ENCODE data around the gene OFD1. TPM values are rescaled to one million over a fixed set of nuclear protein-coding genes. Genes with fewer than 3 reads are reported as not detected.

Gene OFD1
- total RNA-seq, 1 donor from 2014 or later, result 49.1 TPM

- Histone ChIP-seq H3K27me3 (no peaks in the 10 kb centered on the region), H3K27ac (no peak overlapping the region), H3K4me3 (no peak overlapping the region), H3K4me1 (no peaks in the 10 kb centered on the region), H3K36me3 (no peaks in the 10 kb centered on the region), H3K9me3 (no peaks in the 10 kb centered on the region)
- no peak for TF ChIP-seq POLR2A (IDR thresholded peaks at IDR 0.05)
- TF ChIP-seq POLR2AphosphoS5 (IDR thresholded peaks at IDR 0.05; ENCODE audit: insufficient read depth in 1 of 2, low read depth in 1 of 2), result no peak
- TF ChIP-seq CTCF (IDR thresholded peaks at IDR 0.05), result no peak
- no peak for DNase-seq (ENCODE audit: extremely low spot score in 2 of 2)
- intact Hi-C loops (cut with DNase I), result no loop called here
Observed at GRCh38 chrX:13780868-13781427, 46.4 kb downstream of the OFD1 start.

- TF ChIP-seq CTCF (IDR thresholded peaks at IDR 0.05) (no peak), POLR2A (IDR thresholded peaks at IDR 0.05) (no peak), POLR2AphosphoS5 (IDR thresholded peaks at IDR 0.05; ENCODE audit: insufficient read depth in 1 of 2, low read depth in 1 of 2) (no peak)
Observed at GRCh38 chrX:13786048-13786447, 51.5 kb downstream of the OFD1 start.

GRCh38 chrX:13790206-13791131, 55.9 kb downstream of the OFD1 start:
- Histone ChIP-seq H3K4me1 (no peaks in the 10 kb centered on the region), H3K9me3 (no peaks in the 10 kb centered on the region), H3K27me3 (no peaks in the 10 kb centered on the region), H3K36me3 (no peaks in the 10 kb centered on the region), H3K27ac (no peak overlapping the region), H3K4me3 (no peak overlapping the region)
- no peak for DNase-seq (ENCODE audit: extremely low spot score in 2 of 2)
- TF ChIP-seq CTCF (IDR thresholded peaks at IDR 0.05), result no peak
- no peak for TF ChIP-seq POLR2A (IDR thresholded peaks at IDR 0.05)
- no peak for TF ChIP-seq POLR2AphosphoS5 (IDR thresholded peaks at IDR 0.05; ENCODE audit: insufficient read depth in 1 of 2, low read depth in 1 of 2)
- intact Hi-C loops (cut with DNase I), result no loop called here

More at GRCh38 chrX:13786048-13786447, 51.5 kb downstream of the OFD1 start:
- intact Hi-C loops (cut with DNase I), result no loop called here
- no peak overlapping the region for H3K27ac ChIP-seq
- DNase-seq (ENCODE audit: extremely low spot score in 2 of 2), result no peak
- H3K9me3 ChIP-seq, result no peaks in the 10 kb centered on the region
- no peaks in the 10 kb centered on the region for H3K36me3 ChIP-seq
- no peak overlapping the region for H3K4me3 ChIP-seq
- H3K4me1 ChIP-seq, result no peaks in the 10 kb centered on the region
- no peaks in the 10 kb centered on the region for H3K27me3 ChIP-seq

- H3K9me3 ChIP-seq, result no peaks in the 10 kb centered on the region
- intact Hi-C loops (cut with DNase I), result no loop called here
- H3K27ac ChIP-seq, result peak overlapping the region; percentile 48
- TF ChIP-seq POLR2A (IDR thresholded peaks at IDR 0.05) (no peak), CTCF (IDR thresholded peaks at IDR 0.05) (no peak), POLR2AphosphoS5 (IDR thresholded peaks at IDR 0.05; ENCODE audit: insufficient read depth in 1 of 2, low read depth in 1 of 2) (no peak)
- no peak for DNase-seq (ENCODE audit: extremely low spot score in 2 of 2)
- H3K27me3 ChIP-seq, result no peaks in the 10 kb centered on the region
- no peaks in the 10 kb centered on the region for H3K36me3 ChIP-seq
- no peaks in the 10 kb centered on the region for H3K4me1 ChIP-seq
- no peak overlapping the region for H3K4me3 ChIP-seq
Observed at GRCh38 chrX:13791145-13791544, 56.6 kb downstream of the OFD1 start.

- intact Hi-C loops (cut with DNase I), result no loop called here
- H3K27ac ChIP-seq, result peak overlapping the region; percentile 48
- no peaks in the 10 kb centered on the region for H3K36me3 ChIP-seq
- H3K4me3 ChIP-seq, result no peak overlapping the region
- DNase-seq (ENCODE audit: extremely low spot score in 2 of 2), result no peak
- H3K27me3 ChIP-seq, result no peaks in the 10 kb centered on the region
- H3K4me1 ChIP-seq, result no peaks in the 10 kb centered on the region
- no peaks in the 10 kb centered on the region for H3K9me3 ChIP-seq
- no peak for TF ChIP-seq POLR2AphosphoS5 (IDR thresholded peaks at IDR 0.05; ENCODE audit: insufficient read depth in 1 of 2, low read depth in 1 of 2)
- TF ChIP-seq POLR2A (IDR thresholded peaks at IDR 0.05), result no peak
- no peak for TF ChIP-seq CTCF (IDR thresholded peaks at IDR 0.05)
Observed at GRCh38 chrX:13791559-13791958, 57.0 kb downstream of the OFD1 start.

Measured in vagina (tissue), 2 donors.